Measurements from ENCODE around the gene GADD45GIP1.
"Not testable (repeated sequence)": the region's sequence is repeated elsewhere in the genome, so short reads cannot be mapped to it uniquely, and the experiment has no call there.

GADD45GIP1 gene

GRCh38 chr19:12987781-12988180 lies 30.8 kb upstream of the GADD45GIP1 start:
- DNase-seq (ENCODE audit: low read depth) = no peak

GRCh38 chr19:12987190-12987589 lies 30.2 kb upstream of the GADD45GIP1 start:
- no peak for DNase-seq (ENCODE audit: low read depth)

GRCh38 chr19:12986726-12987125 lies 29.7 kb upstream of the GADD45GIP1 start:
- no peak for DNase-seq (ENCODE audit: low read depth)

- DNase-seq (ENCODE audit: low read depth) = no peak
These were observed 28.2 kb upstream of the GADD45GIP1 start for GRCh38 chr19:12985049-12985776.

- DNase-seq (ENCODE audit: low read depth) = no peak
These were observed 27.6 kb upstream of the GADD45GIP1 start for GRCh38 chr19:12984683-12985048.

GRCh38 chr19:12984143-12984627 lies 27.2 kb upstream of the GADD45GIP1 start:
- DNase-seq (ENCODE audit: low read depth) = no peak

GRCh38 chr19:12983542-12984142 lies 26.6 kb upstream of the GADD45GIP1 start:
- DNase-seq (ENCODE audit: low read depth) = no peak

- no peak for DNase-seq (ENCODE audit: low read depth)
These were observed 26.1 kb upstream of the GADD45GIP1 start for GRCh38 chr19:12983091-12983490.

- DNase-seq (ENCODE audit: low read depth) = no peak
These were observed 25.6 kb upstream of the GADD45GIP1 start for GRCh38 chr19:12982648-12983047.

GRCh38 chr19:12979974-12980373 lies 23.0 kb upstream of the GADD45GIP1 start:
- DNase-seq (ENCODE audit: low read depth) = no peak

- not testable (repeated sequence) for DNase-seq (ENCODE audit: low read depth)
These were observed 19.1 kb upstream of the GADD45GIP1 start for GRCh38 chr19:12976109-12976508.

GRCh38 chr19:12975221-12975741 lies 18.3 kb upstream of the GADD45GIP1 start:
- DNase-seq (ENCODE audit: low read depth) = no peak

GRCh38 chr19:12974301-12975220 lies 17.5 kb upstream of the GADD45GIP1 start:
- DNase-seq (ENCODE audit: low read depth) = no peak

- DNase-seq (ENCODE audit: low read depth) = no peak
These were observed 16.2 kb upstream of the GADD45GIP1 start for GRCh38 chr19:12973236-12973635.

- no peak for DNase-seq (ENCODE audit: low read depth)
These were observed 13.2 kb upstream of the GADD45GIP1 start for GRCh38 chr19:12970070-12970820.

GRCh38 chr19:12969292-12969988 lies 12.4 kb upstream of the GADD45GIP1 start, which contains the start of gene DAND5:
TSS of gene DAND5 (plus strand) at chr19:12969576. CDS start at chr19:12969661, 85 bp downstream.
- no peak for DNase-seq (ENCODE audit: low read depth)

- no peak for DNase-seq (ENCODE audit: low read depth)
These were observed 10.9 kb upstream of the GADD45GIP1 start for GRCh38 chr19:12967907-12968306.

GRCh38 chr19:12965812-12966135 lies 8.8 kb upstream of the GADD45GIP1 start:
- DNase-seq (ENCODE audit: low read depth) = no peak

- DNase-seq (ENCODE audit: low read depth) = no peak
These were observed 8.2 kb upstream of the GADD45GIP1 start for GRCh38 chr19:12965017-12965811.

- no peak for DNase-seq (ENCODE audit: low read depth)
These were observed 2.5 kb upstream of the GADD45GIP1 start for GRCh38 chr19:12959481-12959880.
